Peyer's patch (tissue), 4 donors: ENCODE data around the gene OR2T5.
"Not testable (repeated sequence)": the region's sequence is repeated elsewhere in the genome, so short reads cannot be mapped to it uniquely, and the experiment has no call there.

Experiments
- POLR2A ChIP-seq, 2 donors: fragments of 450-650 bp; IDR thresholded peaks; one replicate each; pipeline ENCODE4 v1.5.1; 2017; ENCODE audit warnings: antibody characterized with exemption in 2 of 2, mild to moderate bottlenecking in 2 of 2, moderate library complexity in 2 of 2
- TF ChIP-seq, protein P1 (sequence below), 6 experiments: fragments of 450-650 bp in 4 of 6; fragments of 200-600 bp in 2 of 6; sonication (generic) in 1 of 6; IDR thresholded peaks; one replicate each; pipeline ENCODE4 v1.5.1; 2017 to 2019; ENCODE audit warnings: antibody characterized with exemption in 6 of 6, mild to moderate bottlenecking in 3 of 6, moderate library complexity in 1 of 6

DNA sequence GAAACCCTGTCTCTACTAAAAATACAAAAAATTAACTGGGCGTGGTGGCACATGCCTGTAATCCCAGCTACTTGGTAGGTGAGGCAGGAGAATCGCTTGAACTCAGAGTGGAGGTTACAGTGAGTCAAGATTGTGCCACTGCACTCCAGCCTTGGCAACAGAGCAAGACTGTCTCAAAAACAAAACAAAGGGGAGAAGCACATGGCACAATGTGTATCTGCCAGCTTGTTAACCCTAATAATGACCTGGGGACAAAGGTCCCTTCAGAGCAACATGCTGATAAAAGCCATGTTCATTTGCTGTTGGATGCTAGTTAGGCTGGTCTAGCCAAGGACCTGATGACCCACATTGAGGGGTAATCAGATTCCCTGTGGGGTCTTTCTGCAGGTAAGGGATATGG lies 31.8 kb upstream of the OR2T5 start:
- TF ChIP-seq, protein P1, sequence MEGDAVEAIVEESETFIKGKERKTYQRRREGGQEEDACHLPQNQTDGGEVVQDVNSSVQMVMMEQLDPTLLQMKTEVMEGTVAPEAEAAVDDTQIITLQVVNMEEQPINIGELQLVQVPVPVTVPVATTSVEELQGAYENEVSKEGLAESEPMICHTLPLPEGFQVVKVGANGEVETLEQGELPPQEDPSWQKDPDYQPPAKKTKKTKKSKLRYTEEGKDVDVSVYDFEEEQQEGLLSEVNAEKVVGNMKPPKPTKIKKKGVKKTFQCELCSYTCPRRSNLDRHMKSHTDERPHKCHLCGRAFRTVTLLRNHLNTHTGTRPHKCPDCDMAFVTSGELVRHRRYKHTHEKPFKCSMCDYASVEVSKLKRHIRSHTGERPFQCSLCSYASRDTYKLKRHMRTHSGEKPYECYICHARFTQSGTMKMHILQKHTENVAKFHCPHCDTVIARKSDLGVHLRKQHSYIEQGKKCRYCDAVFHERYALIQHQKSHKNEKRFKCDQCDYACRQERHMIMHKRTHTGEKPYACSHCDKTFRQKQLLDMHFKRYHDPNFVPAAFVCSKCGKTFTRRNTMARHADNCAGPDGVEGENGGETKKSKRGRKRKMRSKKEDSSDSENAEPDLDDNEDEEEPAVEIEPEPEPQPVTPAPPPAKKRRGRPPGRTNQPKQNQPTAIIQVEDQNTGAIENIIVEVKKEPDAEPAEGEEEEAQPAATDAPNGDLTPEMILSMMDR (IDR thresholded peaks at IDR 0.05): not testable (repeated sequence)
- TF ChIP-seq POLR2A (IDR thresholded peaks at IDR 0.05): not testable (repeated sequence)
